KMS-11 (cell line): ENCODE measurements around the gene HELZ.

Source experiments
- H2AFZ ChIP-seq: fragments of 200-600 bp; sonication (generic); 2 replicates; pipeline ENCODE4 v1.6.1; 2016; ENCODE audit warnings: antibody characterized with exemption, mixed run types, low read depth
- H3K27ac ChIP-seq: fragments of 200-600 bp; sonication (generic); 2 replicates; pipeline ENCODE4 v1.6.1; 2016; ENCODE audit warnings: mild to moderate bottlenecking, mixed run types
- H3K27me3 ChIP-seq: fragments of 200-600 bp; sonication (generic); 2 replicates; pipeline ENCODE4 v1.6.1; 2017; ENCODE audit warnings: mild to moderate bottlenecking, low read depth, mixed run types, moderate library complexity; ENCODE audit not compliant: insufficient read depth
- H3K36me3 ChIP-seq: fragments of 200-600 bp; sonication (generic); 2 replicates; pipeline ENCODE4 v1.6.1; 2017; ENCODE audit warnings: mild to moderate bottlenecking, mixed run types; ENCODE audit not compliant: insufficient read depth
- H3K4me1 ChIP-seq: fragments of 200-600 bp; sonication (generic); 2 replicates; pipeline ENCODE4 v1.6.1; 2016; ENCODE audit warnings: mild to moderate bottlenecking, low read depth, mixed run types; ENCODE audit not compliant: poor library complexity, severe bottlenecking
- H3K4me2 ChIP-seq: fragments of 200-600 bp; sonication (generic); 2 replicates; pipeline ENCODE4 v1.7.0; 2016; ENCODE audit warnings: mild to moderate bottlenecking, mixed run types
- H3K4me3 ChIP-seq: fragments of 200-600 bp; sonication (generic); IDR thresholded peaks from 2 replicates; pipeline ENCODE4 v1.6.1; 2017; ENCODE audit warnings: low read depth, low read length, mixed read lengths; ENCODE audit not compliant: insufficient read depth
- H3K79me2 ChIP-seq: fragments of 200-600 bp; sonication (generic); 2 replicates; pipeline ENCODE4 v1.6.1; 2016; ENCODE audit warnings: low read depth, mixed run types; ENCODE audit not compliant: insufficient read depth
- H3K9ac ChIP-seq: fragments of 200-600 bp; sonication (generic); 2 replicates; pipeline ENCODE4 v1.6.1; 2016; ENCODE audit warnings: mild to moderate bottlenecking, mixed run types
- H4K20me1 ChIP-seq: fragments of 200-600 bp; sonication (generic); 2 replicates; pipeline ENCODE4 v1.6.1; 2016; ENCODE audit warnings: mild to moderate bottlenecking, mixed run types; ENCODE audit not compliant: insufficient read depth
- CTCF ChIP-seq: fragments of 200-600 bp; sonication (generic); conservative IDR thresholded peaks from 2 replicates; pipeline ENCODE4 v1.6.1; 2017; ENCODE audit warnings: low read depth, mild to moderate bottlenecking, antibody characterized with exemption, low read length, moderate library complexity, mixed read lengths

Gene HELZ

GRCh38 chr17:67047382-67047781 is 197.6 kb downstream of the HELZ start:
- H3K9ac ChIP-seq, result no peak overlapping the region
- no peak overlapping the region for H3K4me3 ChIP-seq
- no peaks in the 10 kb centered on the region for H3K4me1 ChIP-seq
- no peaks in the 10 kb centered on the region for H3K36me3 ChIP-seq
- H3K4me2 ChIP-seq, result no peak overlapping the region
- H2AFZ ChIP-seq, result no peak overlapping the region
- H3K79me2 ChIP-seq, result no peaks in the 10 kb centered on the region
- no peak overlapping the region for H3K27ac ChIP-seq
- no peak for TF ChIP-seq CTCF
- no peaks in the 10 kb centered on the region for H3K27me3 ChIP-seq
- no peaks in the 10 kb centered on the region for H4K20me1 ChIP-seq

- H2AFZ ChIP-seq, result no peak overlapping the region
- H3K79me2 ChIP-seq, result no peaks in the 10 kb centered on the region
- H3K27ac ChIP-seq, result no peak overlapping the region
- H3K27me3 ChIP-seq, result no peaks in the 10 kb centered on the region
- no peaks in the 10 kb centered on the region for H4K20me1 ChIP-seq
- H3K4me2 ChIP-seq, result no peak overlapping the region
- H3K9ac ChIP-seq, result no peak overlapping the region
- no peak overlapping the region for H3K4me3 ChIP-seq
- no peaks in the 10 kb centered on the region for H3K36me3 ChIP-seq
- no peak for TF ChIP-seq CTCF
- no peaks in the 10 kb centered on the region for H3K4me1 ChIP-seq
These were observed 198.6 kb downstream of the HELZ start for GRCh38 chr17:67046398-67046797.

- Histone ChIP-seq H3K79me2 (no peaks in the 10 kb centered on the region), H2AFZ (no peak overlapping the region), H3K27me3 (no peaks in the 10 kb centered on the region)
These were observed 200.1 kb downstream of the HELZ start for GRCh38 chr17:67044940-67045339.

GRCh38 chr17:67044016-67044772 is 200.8 kb downstream of the HELZ start, which contains the start of gene CACNG1:
Gene CACNG1, plus strand, starts transcription at chr17:67044554. Its CDS starts 107 bp downstream, at chr17:67044661.
- no peak within 1 kb of the TSS for H3K4me3 ChIP-seq
- no peak within 1 kb of the TSS for H2AFZ ChIP-seq
- H3K9ac ChIP-seq, result no peak within 1 kb of the TSS
- H3K4me2 ChIP-seq, result no peak within 1 kb of the TSS
- no peaks in the 10 kb centered on the region for H4K20me1 ChIP-seq
- no peaks in the 10 kb centered on the region for H3K4me1 ChIP-seq
- H3K27ac ChIP-seq, result no peak within 1 kb of the TSS
- H3K79me2 ChIP-seq, result no peaks in the 10 kb centered on the region
- TF ChIP-seq CTCF, result no peak
- no peaks in the 10 kb centered on the region for H3K36me3 ChIP-seq
- no peaks in the 10 kb centered on the region for H3K27me3 ChIP-seq

More at GRCh38 chr17:67044940-67045339, 200.1 kb downstream of the HELZ start:
- H3K9ac ChIP-seq, result no peak overlapping the region
- no peaks in the 10 kb centered on the region for H3K36me3 ChIP-seq
- H3K4me3 ChIP-seq, result no peak overlapping the region
- no peaks in the 10 kb centered on the region for H4K20me1 ChIP-seq
- no peaks in the 10 kb centered on the region for H3K4me1 ChIP-seq
- no peak overlapping the region for H3K4me2 ChIP-seq
- no peak for TF ChIP-seq CTCF
- H3K27ac ChIP-seq, result no peak overlapping the region
